ENCODE data around the gene FCER1G. TPM values are rescaled to one million over a fixed set of nuclear protein-coding genes. Genes with fewer than 3 reads are reported as not detected.

The FCER1G gene
- total RNA-seq, 2 donors from 2014 or later = 111 to 583 TPM

GRCh38 chr1:161206411-161207140 lies 8.5 kb upstream of the FCER1G start:
- Mint-ChIP-seq H3K36me3 (peaks cover 25% of the 10 kb centered on the region), H3K4me3 (no peak overlapping the region), H3K4me1 (ENCODE audit: low read depth in 2 of 2) (peaks cover 32 to 38% of the 10 kb centered on the region in 2 donors), H3K27me3 (no peaks in the 10 kb centered on the region), H3K9me3 (no peaks in the 10 kb centered on the region), H3K27ac (peak overlapping the region in 1 of 2 donors; percentile 66)
- DNase-seq (ENCODE audit: low spot score) (peak; percentile 55), ATAC-seq (no peak)

GRCh38 chr1:161207173-161207572 lies 7.9 kb upstream of the FCER1G start:
- H3K4me1 Mint-ChIP-seq (ENCODE audit: low read depth in 2 of 2) = peaks cover 28 to 32% of the 10 kb centered on the region in 2 donors
- peaks cover 29% of the 10 kb centered on the region for H3K36me3 Mint-ChIP-seq
- H3K9me3 Mint-ChIP-seq = no peaks in the 10 kb centered on the region
- peak; percentile 16 for DNase-seq (ENCODE audit: low spot score)
- ATAC-seq = no peak
- H3K27ac Mint-ChIP-seq = no peak overlapping the region
- no peak overlapping the region for H3K4me3 Mint-ChIP-seq
- no peaks in the 10 kb centered on the region for H3K27me3 Mint-ChIP-seq

- Mint-ChIP-seq H3K36me3 (peaks cover 40% of the 10 kb centered on the region), H3K4me3 (no peak overlapping the region), H3K27me3 (no peaks in the 10 kb centered on the region), H3K27ac (peak overlapping the region; percentile 69 to 72), H3K9me3 (no peaks in the 10 kb centered on the region), H3K4me1 (ENCODE audit: low read depth in 2 of 2) (peaks cover 29 to 36% of the 10 kb centered on the region in 2 donors)
- ATAC-seq (peak; percentile 92 to 93), DNase-seq (ENCODE audit: low spot score) (peak; percentile 79)
These were observed 5.2 kb upstream of the FCER1G start for GRCh38 chr1:161209790-161210409.

GRCh38 chr1:161214369-161214768 lies 726 bp upstream of the FCER1G start:
- Mint-ChIP-seq H3K27me3 (no peaks in the 10 kb centered on the region), H3K4me3 (peak overlapping the region; percentile 92), H3K4me1 (ENCODE audit: low read depth in 2 of 2) (peaks cover 49 to 54% of the 10 kb centered on the region in 2 donors)

GRCh38 chr1:161216945-161217712 lies 2.0 kb downstream of the FCER1G start:
- no peaks in the 10 kb centered on the region for H3K9me3 Mint-ChIP-seq
- H3K4me1 Mint-ChIP-seq (ENCODE audit: low read depth in 2 of 2) = peaks cover 47 to 55% of the 10 kb centered on the region in 2 donors
- ATAC-seq (peak; percentile 88 to 92), DNase-seq (ENCODE audit: low spot score) (peak; percentile 86)
- no peaks in the 10 kb centered on the region for H3K27me3 Mint-ChIP-seq
- H3K36me3 Mint-ChIP-seq = peaks cover 24% of the 10 kb centered on the region
- H3K4me3 Mint-ChIP-seq = peak overlapping the region; percentile 92
- H3K27ac Mint-ChIP-seq = peak overlapping the region; percentile 94 to 100

More at GRCh38 chr1:161214369-161214768, 726 bp upstream of the FCER1G start:
- no peak for ATAC-seq
- Mint-ChIP-seq H3K9me3 (no peaks in the 10 kb centered on the region), H3K27ac (peak overlapping the region; percentile 94 to 100), H3K36me3 (peaks cover 38% of the 10 kb centered on the region)
- peak; percentile 40 for DNase-seq (ENCODE audit: low spot score)

GRCh38 chr1:161217831-161218230 lies 2.7 kb downstream of the FCER1G start:
- H3K27ac Mint-ChIP-seq = peak overlapping the region; percentile 94 to 100
- peak overlapping the region; percentile 92 for H3K4me3 Mint-ChIP-seq

GRCh38 chr1:161218301-161219077 lies 3.4 kb downstream of the FCER1G start:
- DNase-seq (ENCODE audit: low spot score) (peak; percentile 23), ATAC-seq (no peak)
- Mint-ChIP-seq H3K4me3 (peak overlapping the region; percentile 92), H3K27me3 (no peaks in the 10 kb centered on the region), H3K27ac (peak overlapping the region; percentile 94 to 100), H3K4me1 (ENCODE audit: low read depth in 2 of 2) (peaks cover 50 to 58% of the 10 kb centered on the region in 2 donors), H3K9me3 (no peaks in the 10 kb centered on the region), H3K36me3 (peaks cover 17% of the 10 kb centered on the region)

More at GRCh38 chr1:161217831-161218230, 2.7 kb downstream of the FCER1G start:
- Mint-ChIP-seq H3K27me3 (no peaks in the 10 kb centered on the region), H3K4me1 (ENCODE audit: low read depth in 2 of 2) (peaks cover 50 to 56% of the 10 kb centered on the region in 2 donors), H3K9me3 (no peaks in the 10 kb centered on the region), H3K36me3 (peaks cover 24% of the 10 kb centered on the region)
- ATAC-seq (no peak), DNase-seq (ENCODE audit: low spot score) (peak; percentile 58)

- Mint-ChIP-seq H3K4me1 (ENCODE audit: low read depth in 2 of 2) (peaks cover 49 to 60% of the 10 kb centered on the region in 2 donors), H3K27me3 (no peaks in the 10 kb centered on the region), H3K27ac (peak overlapping the region; percentile 94 to 100), H3K36me3 (peaks cover 9% of the 10 kb centered on the region), H3K9me3 (no peaks in the 10 kb centered on the region), H3K4me3 (peak overlapping the region; percentile 68)
- DNase-seq (ENCODE audit: low spot score) = peak; percentile 35
- no peak for ATAC-seq
These were observed 4.2 kb downstream of the FCER1G start for GRCh38 chr1:161219078-161219892.

- ATAC-seq (no peak), DNase-seq (ENCODE audit: low spot score) (no peak)
- no peak overlapping the region for H3K4me3 Mint-ChIP-seq
- peaks cover 42 to 56% of the 10 kb centered on the region in 2 donors for H3K4me1 Mint-ChIP-seq (ENCODE audit: low read depth in 2 of 2)
- no peaks in the 10 kb centered on the region for H3K9me3 Mint-ChIP-seq
- peak overlapping the region; percentile 94 to 100 for H3K27ac Mint-ChIP-seq
- no peaks in the 10 kb centered on the region for H3K27me3 Mint-ChIP-seq
- peaks cover 5% of the 10 kb centered on the region for H3K36me3 Mint-ChIP-seq
These were observed 4.9 kb downstream of the FCER1G start for GRCh38 chr1:161220002-161220401.

- Mint-ChIP-seq H3K27ac (peak overlapping the region in 1 of 2 donors; percentile 36), H3K9me3 (no peaks in the 10 kb centered on the region), H3K27me3 (no peaks in the 10 kb centered on the region), H3K4me1 (ENCODE audit: low read depth in 2 of 2) (peaks cover 49 to 61% of the 10 kb centered on the region in 2 donors), H3K4me3 (no peak overlapping the region), H3K36me3 (peaks cover 5% of the 10 kb centered on the region)
- no peak for ATAC-seq
- peak; percentile 49 for DNase-seq (ENCODE audit: low spot score)
These were observed 7.3 kb downstream of the FCER1G start for GRCh38 chr1:161222175-161223019.

GRCh38 chr1:161223805-161224694 lies 9.0 kb downstream of the FCER1G start:
- Mint-ChIP-seq H3K9me3 (no peaks in the 10 kb centered on the region), H3K27me3 (no peaks in the 10 kb centered on the region), H3K36me3 (peaks cover 8% of the 10 kb centered on the region), H3K4me1 (ENCODE audit: low read depth in 2 of 2) (peaks cover 45 to 54% of the 10 kb centered on the region in 2 donors), H3K4me3 (no peak overlapping the region), H3K27ac (peak overlapping the region; percentile 36 to 65)
- DNase-seq (ENCODE audit: low spot score) (no peak), ATAC-seq (no peak)
